ENCODE measurements around the gene HDAC4. TPM values are rescaled to one million over a fixed set of nuclear protein-coding genes. Genes with fewer than 3 reads are reported as not detected.
"Not testable (repeated sequence)": the region's sequence is repeated elsewhere in the genome, so short reads cannot be mapped to it uniquely, and the experiment has no call there.

The HDAC4 gene
- total RNA-seq, 1 experiment from 2014 or later = 6.4 TPM

GRCh38 chr2:239188536-239188935 lies 212.3 kb downstream of the HDAC4 start:
- no peak for DNase-seq (ENCODE audit: low spot score)

- no peak for DNase-seq (ENCODE audit: low spot score)
Observed at GRCh38 chr2:239187464-239188253, 213.2 kb downstream of the HDAC4 start.

- DNase-seq (ENCODE audit: low spot score) = no peak
Observed at GRCh38 chr2:239186516-239187357, 214.1 kb downstream of the HDAC4 start.

GRCh38 chr2:239184968-239185903 lies 215.6 kb downstream of the HDAC4 start:
- DNase-seq (ENCODE audit: low spot score) = no peak

GRCh38 chr2:239184179-239184578 lies 216.6 kb downstream of the HDAC4 start:
- no peak for DNase-seq (ENCODE audit: low spot score)

GRCh38 chr2:239182981-239183791 lies 217.6 kb downstream of the HDAC4 start:
- DNase-seq (ENCODE audit: low spot score) = no peak

- no peak for DNase-seq (ENCODE audit: low spot score)
Observed at GRCh38 chr2:239181903-239182581, 218.8 kb downstream of the HDAC4 start.

GRCh38 chr2:239181074-239181902 lies 219.5 kb downstream of the HDAC4 start:
- DNase-seq (ENCODE audit: low spot score) = no peak

GRCh38 chr2:239180526-239181073 lies 220.2 kb downstream of the HDAC4 start:
- DNase-seq (ENCODE audit: low spot score) = no peak

- no peak for DNase-seq (ENCODE audit: low spot score)
Observed at GRCh38 chr2:239179851-239180371, 220.9 kb downstream of the HDAC4 start.

- no peak for DNase-seq (ENCODE audit: low spot score)
Observed at GRCh38 chr2:239178954-239179353, 221.9 kb downstream of the HDAC4 start.

GRCh38 chr2:239178484-239178883 lies 222.3 kb downstream of the HDAC4 start:
- DNase-seq (ENCODE audit: low spot score) = no peak

- DNase-seq (ENCODE audit: low spot score) = no peak
Observed at GRCh38 chr2:239177908-239178307, 222.9 kb downstream of the HDAC4 start.

- DNase-seq (ENCODE audit: low spot score) = no peak
Observed at GRCh38 chr2:239177325-239177724, 223.5 kb downstream of the HDAC4 start.

- DNase-seq (ENCODE audit: low spot score) = not testable (repeated sequence)
Observed at GRCh38 chr2:239176138-239176803, 224.5 kb downstream of the HDAC4 start.

GRCh38 chr2:239175181-239175580 lies 225.6 kb downstream of the HDAC4 start:
- DNase-seq (ENCODE audit: low spot score) = no peak

GRCh38 chr2:239173301-239173700 lies 227.5 kb downstream of the HDAC4 start:
- DNase-seq (ENCODE audit: low spot score) = no peak

GRCh38 chr2:239171643-239172042 lies 229.2 kb downstream of the HDAC4 start:
- DNase-seq (ENCODE audit: low spot score) = no peak

All from H4 (cell line).